Stimulated activated CD4-positive, alpha-beta T cell treated with anti-CD3 and anti-CD28 coated beads, Interleukin-1b, Interleukin-23, amount 100 ng/mL, for 24 hours (primary cell): ENCODE results near the gene RRAS2.
"Not testable (repeated sequence)": the region's sequence is repeated elsewhere in the genome, so short reads cannot be mapped to it uniquely, and the experiment has no call there.

Experiments used
- DNase-seq, 4 experiments: peaks; one replicate each; pipeline ENCODE4 v3.0.0-alpha.2; 2020; ENCODE audit warnings: low read depth in 4 of 4, low spot score in 1 of 4

Gene RRAS2

GRCh38 chr11:14308897-14309387 lies 50.0 kb downstream of the RRAS2 start:
- DNase-seq = no peak

- no peak for DNase-seq
These were observed 50.7 kb downstream of the RRAS2 start for GRCh38 chr11:14308114-14308896.

DNA sequence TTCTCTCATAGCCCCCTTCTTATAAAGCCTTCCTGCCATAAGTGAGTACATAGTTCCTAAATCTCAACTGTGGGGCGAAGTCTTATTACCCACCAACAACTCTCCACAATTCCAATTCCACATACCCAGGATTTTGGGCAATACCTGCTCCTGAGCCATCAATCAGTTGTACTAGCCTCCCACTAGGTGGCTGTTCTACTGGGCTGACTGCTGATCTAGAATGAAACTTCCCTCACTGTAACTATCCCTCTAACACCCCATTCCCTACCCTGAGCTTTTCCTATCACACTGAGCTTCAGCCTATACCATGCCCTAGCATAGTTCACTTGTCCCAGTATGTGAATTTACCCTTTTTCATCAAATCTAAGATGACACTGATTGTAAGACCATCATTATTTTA lies 52.5 kb downstream of the RRAS2 start:
- DNase-seq = no peak

DNA sequence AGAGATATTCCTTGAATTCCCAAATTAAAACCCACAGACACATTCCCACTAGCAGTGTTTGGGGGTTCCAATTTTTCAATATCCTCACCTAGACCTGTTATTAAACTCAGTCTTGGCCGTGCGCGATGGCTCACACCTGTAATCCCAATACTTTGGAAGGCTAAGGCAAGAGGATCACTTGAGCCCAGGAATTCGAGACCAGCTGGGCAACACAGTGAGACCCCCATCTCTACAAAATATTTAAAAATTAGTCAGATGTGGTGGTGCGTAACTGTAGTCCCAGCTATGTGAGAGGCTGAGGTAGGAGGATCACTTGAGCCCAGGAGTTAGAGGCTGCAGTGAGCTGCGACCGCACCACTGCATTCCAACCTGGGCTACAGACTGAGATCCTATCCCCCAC lies 53.3 kb downstream of the RRAS2 start:
- DNase-seq = no peak

GRCh38 chr11:14304601-14305000 lies 54.4 kb downstream of the RRAS2 start:
- no peak for DNase-seq

DNA sequence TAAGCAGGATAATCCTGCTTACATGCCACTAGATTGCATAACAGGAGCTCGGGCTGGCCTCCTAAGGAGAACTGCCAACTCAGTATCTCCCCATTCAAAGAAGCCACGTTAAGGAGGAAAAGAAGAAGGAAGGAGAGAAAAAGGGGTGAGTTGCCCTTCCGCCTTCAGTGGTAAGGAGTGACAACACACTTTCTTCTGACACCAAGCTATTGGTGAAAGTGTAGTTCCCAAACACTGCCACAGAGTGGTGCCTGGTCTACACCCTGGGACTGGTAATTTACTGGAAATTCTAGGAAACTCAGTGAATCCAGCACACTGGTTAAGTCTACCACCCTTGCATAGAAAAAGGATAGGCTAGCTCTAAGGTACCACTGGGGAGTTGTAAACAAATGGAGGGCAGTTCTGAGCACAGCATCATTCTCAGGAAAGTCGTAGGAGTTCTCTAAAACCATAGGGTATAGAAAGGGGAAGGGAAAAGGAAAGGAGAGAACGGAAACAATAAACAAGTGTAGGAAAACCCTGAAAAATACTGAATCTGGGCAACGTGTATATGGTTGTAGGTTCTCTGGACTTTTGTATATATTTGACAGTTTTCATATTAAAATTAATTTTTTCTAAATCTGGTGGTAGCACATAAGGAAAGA lies 58.2 kb downstream of the RRAS2 start:
- DNase-seq = peak in 2 of 4 experiments; percentile 18 to 21

DNA sequence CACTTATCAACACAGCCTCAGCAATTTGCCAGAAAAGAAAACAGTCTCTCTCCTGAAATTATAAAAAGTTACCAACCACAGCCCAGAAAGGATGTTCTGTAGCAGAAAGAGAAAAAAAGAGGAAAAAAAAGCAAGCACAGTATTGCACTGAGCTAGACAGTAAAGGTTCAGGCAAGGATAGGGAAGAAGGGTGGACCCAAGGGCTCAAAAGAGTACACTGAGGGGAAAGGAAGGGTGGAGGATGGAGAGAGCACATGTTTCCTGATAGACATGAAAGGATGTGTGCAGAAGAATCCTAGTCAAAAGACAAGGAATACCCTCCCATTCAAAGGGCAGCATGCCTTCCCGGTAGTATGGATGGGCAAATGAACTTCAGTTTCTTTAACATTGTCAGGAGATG lies 59.1 kb downstream of the RRAS2 start:
- DNase-seq = no peak

GRCh38 chr11:14290422-14290821 lies 68.6 kb downstream of the RRAS2 start:
- no peak for DNase-seq

- DNase-seq = no peak
These were observed 70.6 kb downstream of the RRAS2 start for GRCh38 chr11:14288189-14288935.

GRCh38 chr11:14278869-14279268 lies 80.1 kb downstream of the RRAS2 start:
- DNase-seq = not testable (repeated sequence)

GRCh38 chr11:14275076-14275475 lies 83.9 kb downstream of the RRAS2 start:
- no peak for DNase-seq

- DNase-seq = no peak
These were observed 85.1 kb downstream of the RRAS2 start for GRCh38 chr11:14273895-14274294.

GRCh38 chr11:14270690-14271542 lies 88.1 kb downstream of the RRAS2 start:
- no peak for DNase-seq

GRCh38 chr11:14269692-14270573 lies 89.0 kb downstream of the RRAS2 start:
- DNase-seq = no peak

DNA sequence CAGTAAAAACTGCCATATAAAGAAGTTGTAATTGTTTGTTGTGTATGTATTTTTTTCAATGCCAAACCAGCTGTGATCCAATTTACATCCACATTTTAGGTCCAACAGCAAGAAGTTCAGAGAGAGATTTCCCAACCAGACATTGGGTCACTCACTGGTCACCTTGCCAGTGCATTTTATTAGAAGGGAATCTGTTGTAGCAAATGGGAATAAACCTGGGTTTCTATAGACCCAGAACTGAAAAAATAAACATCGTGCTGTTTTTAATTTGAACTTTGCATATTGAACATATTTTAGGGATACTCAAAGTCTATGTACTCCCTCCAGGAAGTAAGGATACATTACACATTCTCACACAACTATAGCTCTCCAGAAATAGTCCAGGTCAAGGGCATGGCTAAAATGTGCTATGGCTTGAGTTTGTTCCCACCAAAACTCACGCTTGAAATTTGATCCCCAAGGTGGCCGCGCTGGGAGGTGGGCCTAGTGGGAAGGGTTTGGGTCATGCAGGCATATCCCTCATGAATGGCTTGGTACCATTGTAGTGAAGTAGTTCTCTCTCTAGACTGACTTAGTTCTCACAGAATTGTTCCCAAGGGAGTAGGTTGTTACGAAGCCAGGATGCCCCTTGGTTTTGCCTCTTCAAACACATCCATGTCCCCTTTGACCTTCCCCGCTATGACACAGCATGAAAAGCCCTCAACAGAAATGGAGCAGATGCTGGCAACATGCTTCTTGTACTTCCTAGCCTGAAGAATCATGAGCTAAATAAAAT lies 90.9 kb downstream of the RRAS2 start:
- DNase-seq = no peak

GRCh38 chr11:14266622-14267021 lies 92.4 kb downstream of the RRAS2 start:
- DNase-seq = no peak

DNA sequence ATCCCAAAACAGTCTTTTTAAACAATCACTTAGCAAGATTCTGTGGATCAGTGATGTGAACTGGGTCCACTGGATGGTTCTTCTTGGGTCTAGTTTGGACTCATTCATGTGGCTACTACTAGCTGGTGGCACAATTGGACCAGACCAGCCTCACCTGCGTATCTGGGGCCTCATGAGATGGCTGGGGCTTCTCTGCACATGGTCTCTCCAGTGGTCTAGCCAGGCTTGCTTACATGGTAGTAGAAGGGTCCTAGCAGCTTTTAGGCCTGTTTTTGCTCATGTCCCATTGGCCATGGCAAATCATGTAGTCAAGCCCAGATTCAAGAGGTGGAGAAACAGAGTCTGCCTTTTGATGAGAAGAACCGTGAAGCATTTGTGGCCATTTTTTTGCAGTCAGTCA lies 94.0 kb downstream of the RRAS2 start:
- DNase-seq = no peak

GRCh38 chr11:14262271-14262846 lies 96.6 kb downstream of the RRAS2 start:
- no peak for DNase-seq

DNA sequence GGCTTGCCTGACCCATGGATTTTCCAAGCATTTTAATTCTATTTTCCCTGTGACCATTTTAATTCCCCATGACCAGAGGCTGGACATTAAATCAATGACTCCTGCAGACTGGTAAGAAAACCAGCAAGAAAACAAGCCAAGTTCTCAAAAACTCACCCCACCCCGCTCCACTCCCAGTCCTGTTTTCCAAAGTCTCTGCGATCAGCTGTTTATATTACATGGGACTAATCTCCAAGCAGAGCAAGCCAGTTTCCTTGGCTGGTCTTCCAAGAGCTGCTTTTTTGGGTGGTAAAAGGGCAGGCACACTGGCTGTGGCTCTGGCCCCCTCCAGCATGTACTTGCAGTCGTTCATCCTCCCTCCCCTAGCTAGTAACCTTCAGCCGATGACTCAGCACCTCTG lies 97.9 kb downstream of the RRAS2 start:
- DNase-seq = no peak
